H9 (cell line): ENCODE measurements around the gene PPCDC. TPM values are rescaled to one million over a fixed set of nuclear protein-coding genes. Genes with fewer than 3 reads are reported as not detected.

ENCODE experiments used
- DNase-seq: peaks from one replicate; pipeline ENCODE4 v3.0.0-alpha.2; 2017
- H2AFZ ChIP-seq: one replicate; pipeline ENCODE4 v1.6.1; 2013; ENCODE audit warnings: mild to moderate bottlenecking, low read length, control low read depth, moderate library complexity
- H2AK5ac ChIP-seq: 2 replicates; pipeline ENCODE4 v1.6.1; 2013; ENCODE audit warnings: low read length, control low read depth, mixed read lengths; ENCODE audit not compliant: insufficient read length
- H2BK120ac ChIP-seq: one replicate; pipeline ENCODE4 v1.6.1; 2013; ENCODE audit warnings: low read depth, mild to moderate bottlenecking, low read length, control low read depth, inconsistent platforms; ENCODE audit not compliant: poor library complexity, severe bottlenecking
- H2BK12ac ChIP-seq: 2 replicates; pipeline ENCODE4 v1.6.1; 2013; ENCODE audit warnings: low read length, control low read depth, mixed read lengths, low read depth; ENCODE audit not compliant: insufficient read length
- H2BK15ac ChIP-seq: 2 replicates; pipeline ENCODE4 v1.6.1; 2013; ENCODE audit warnings: low read depth, low read length, control low read depth
- H2BK20ac ChIP-seq: one replicate; pipeline ENCODE4 v1.6.1; 2013; ENCODE audit warnings: low read depth, mild to moderate bottlenecking, low read length, control low read depth, inconsistent platforms; ENCODE audit not compliant: poor library complexity, severe bottlenecking
- H2BK5ac ChIP-seq: 2 replicates; pipeline ENCODE4 v1.6.1; 2013; ENCODE audit warnings: low read length, control low read depth, mixed read lengths; ENCODE audit not compliant: insufficient read length
- H3K14ac ChIP-seq: 2 replicates; pipeline ENCODE4 v1.6.1; 2013; ENCODE audit warnings: low read length, control low read depth; ENCODE audit not compliant: insufficient read depth
- H3K18ac ChIP-seq: 2 replicates; pipeline ENCODE4 v1.6.1; 2013; ENCODE audit warnings: low read depth, mild to moderate bottlenecking, mixed read lengths, low read length, control low read depth; ENCODE audit not compliant: insufficient read length
- H3K23ac ChIP-seq: 2 replicates; pipeline ENCODE4 v1.6.1; 2013; ENCODE audit warnings: low read length, control low read depth, mixed read lengths, low read depth; ENCODE audit not compliant: insufficient read length
- H3K23me2 ChIP-seq: 2 replicates; pipeline ENCODE4 v1.6.1; 2013; ENCODE audit warnings: low read depth, mild to moderate bottlenecking, mixed read lengths, low read length, control low read depth; ENCODE audit not compliant: insufficient read length, poor library complexity, severe bottlenecking
- H3K27ac ChIP-seq: 2 replicates; pipeline ENCODE4 v1.5.1; 2013; ENCODE audit warnings: low read length, control low read depth, mixed read lengths, low read depth; ENCODE audit not compliant: insufficient read length
- H3K27me3 ChIP-seq: 2 replicates; pipeline ENCODE4 v1.6.1; 2013; ENCODE audit warnings: low read length, control low read depth, inconsistent platforms; ENCODE audit not compliant: insufficient read depth
- H3K4ac ChIP-seq: 2 replicates; pipeline ENCODE4 v1.6.1; 2013; ENCODE audit warnings: low read depth, mild to moderate bottlenecking, control low read depth, inconsistent platforms, low read length, moderate library complexity
- H3K4me1 ChIP-seq: 2 replicates; pipeline ENCODE4 v1.6.1; 2013; ENCODE audit warnings: low read length, control low read depth, inconsistent platforms; ENCODE audit not compliant: insufficient read depth
- H3K4me2 ChIP-seq: 2 replicates; pipeline ENCODE4 v1.6.1; 2013; ENCODE audit warnings: low read length, control low read depth, mixed read lengths; ENCODE audit not compliant: insufficient read length, insufficient read depth
- H3K56ac ChIP-seq: 2 replicates; pipeline ENCODE4 v1.6.1; 2013; ENCODE audit warnings: low read depth, mild to moderate bottlenecking, mixed read lengths, low read length, control low read depth; ENCODE audit not compliant: insufficient read length
- H3K79me1 ChIP-seq: 2 replicates; pipeline ENCODE4 v1.6.1; 2013; ENCODE audit warnings: low read depth, mild to moderate bottlenecking, moderate library complexity, low read length, control low read depth, inconsistent platforms; ENCODE audit not compliant: insufficient read depth, poor library complexity, severe bottlenecking
- H3K79me2 ChIP-seq: 2 replicates; pipeline ENCODE4 v1.6.1; 2013; ENCODE audit warnings: low read length, control low read depth, inconsistent platforms; ENCODE audit not compliant: insufficient read depth
- H3K9ac ChIP-seq: 2 replicates; pipeline ENCODE4 v1.6.1; 2013; ENCODE audit warnings: low read length, control low read depth, mixed read lengths; ENCODE audit not compliant: insufficient read length; ENCODE audit errors: extremely low read depth
- H3K9me3 ChIP-seq: one replicate; pipeline ENCODE4 v1.6.1; 2013; ENCODE audit warnings: low read depth, low read length, inconsistent platforms; ENCODE audit not compliant: control insufficient read depth
- H3T11ph ChIP-seq: one replicate; pipeline ENCODE4 v1.6.1; 2013; ENCODE audit warnings: mild to moderate bottlenecking, low read length, control low read depth, inconsistent platforms
- H4K20me1 ChIP-seq: one replicate; pipeline ENCODE4 v1.6.1; 2013; ENCODE audit not compliant: control insufficient read depth, insufficient read length, insufficient read depth
- H4K5ac ChIP-seq: 2 replicates; pipeline ENCODE4 v1.6.1; 2013; ENCODE audit warnings: low read depth, mild to moderate bottlenecking, mixed read lengths, low read length, control low read depth; ENCODE audit not compliant: insufficient read length
- H4K8ac ChIP-seq: replicated peaks from 2 replicates; pipeline ENCODE4 v1.6.1; 2013; ENCODE audit warnings: low read length, control low read depth, mixed read lengths, low read depth; ENCODE audit not compliant: insufficient read length
- H4K91ac ChIP-seq: 2 replicates; pipeline ENCODE4 v1.6.1; 2013; ENCODE audit warnings: low read depth, mild to moderate bottlenecking, moderate library complexity, mixed read lengths, low read length, control low read depth; ENCODE audit not compliant: insufficient read length
- H3K27ac Mint-ChIP-seq, 3 experiments: 2 replicates in 2 of 3; 3 replicates in 1 of 3; pipeline ENCODE4 v1.8.0; 2020 to 2021; ENCODE audit warnings: mixed read lengths in 3 of 3, mild to moderate bottlenecking in 1 of 3, moderate library complexity in 1 of 3
- H3K27me3 Mint-ChIP-seq: 2 replicates; pipeline ENCODE4 v1.8.0; 2021; ENCODE audit warnings: low read depth, mild to moderate bottlenecking, moderate library complexity, mixed read lengths
- H3K36me3 Mint-ChIP-seq, 3 experiments: 2 replicates in 2 of 3; 3 replicates in 1 of 3; pipeline ENCODE4 v1.8.0; 2020 to 2021; ENCODE audit warnings: low read depth in 3 of 3, mixed read lengths in 3 of 3; ENCODE audit not compliant: insufficient read depth in 1 of 3
- H3K4me1 Mint-ChIP-seq, 2 experiments: 2 replicates each; pipeline ENCODE4 v1.8.0; 2020; ENCODE audit warnings: mixed read lengths in 2 of 2
- H3K4me3 Mint-ChIP-seq, 2 experiments: 2 replicates in 1 of 2; 3 replicates in 1 of 2; pipeline ENCODE4 v1.8.0; 2020 to 2021; ENCODE audit warnings: mild to moderate bottlenecking in 2 of 2, mixed read lengths in 2 of 2, moderate library complexity in 1 of 2
- H3K9me3 Mint-ChIP-seq, 2 experiments: 2 replicates in 1 of 2; 3 replicates in 1 of 2; pipeline ENCODE4 v1.8.0; 2020; ENCODE audit warnings: mild to moderate bottlenecking in 2 of 2, mixed read lengths in 2 of 2, moderate library complexity in 1 of 2
- CTCF ChIP-seq: fragments of 200-600 bp; sonication (generic); conservative IDR thresholded peaks from 3 replicates; pipeline ENCODE4 v1.8.0; 2021; ENCODE audit warnings: antibody characterized with exemption, mild to moderate bottlenecking
- WGBS: extraction: QIAGEN DNeasy Blood & Tissue Kit; methylation state at CpG from one replicate; pipeline ENCODE4 v1.1.7; 2013; ENCODE audit warnings: missing lambda C conversion rate, low lambda C conversion rate, mixed read lengths; ENCODE audit not compliant: insufficient read length; ENCODE audit errors: extremely low coverage; 5-methylcytosine and 5-hydroxymethylcytosine counted together
- total RNA-seq: library from RNA; stranded (reverse); gene quantifications from 2 replicates; pipeline ENCODE4 v1.2.1, GENCODE V29; 2021

The PPCDC gene
- total RNA-seq, 1 experiment from 2014 or later: 17.6 TPM

- no peak overlapping the region for H3K4me3 Mint-ChIP-seq
Measured at GRCh38 chr15:75051711-75052110, 28.3 kb downstream of the PPCDC start.

More at GRCh38 chr15:75051711-75052110, 28.3 kb downstream of the PPCDC start:
- H3K14ac ChIP-seq: no peak overlapping the region; the same call in 1 of the 2 replicates
- no peak for DNase-seq
- no peak overlapping the region for H2BK20ac ChIP-seq
- H3K9ac ChIP-seq: no peak overlapping the region
- no peak overlapping the region for H3T11ph ChIP-seq
- H3K23ac ChIP-seq: no peak overlapping the region
- no peak overlapping the region for H2BK15ac ChIP-seq
- no peak overlapping the region for H2AFZ ChIP-seq
- H3K18ac ChIP-seq: no peak overlapping the region
- H3K27ac ChIP-seq: no peak overlapping the region
- no peak overlapping the region for H2AK5ac ChIP-seq
- H4K91ac ChIP-seq: no peak overlapping the region
- H3K79me1 ChIP-seq: no peaks in the 10 kb centered on the region
- H4K8ac ChIP-seq: no peak overlapping the region
- no peak overlapping the region for H2BK120ac ChIP-seq
- no peak for TF ChIP-seq CTCF
- no peaks in the 10 kb centered on the region for H3K23me2 ChIP-seq
- no peak overlapping the region for H2BK5ac ChIP-seq
- H3K4me2 ChIP-seq: no peak overlapping the region
- Mint-ChIP-seq H3K27ac (peak overlapping the region in 2 of 3 experiments; percentile 44 to 74; a peak in 1 of 7 replicates), H3K9me3 (no peaks in the 10 kb centered on the region), H3K36me3 (peaks cover 9 to 13% (median 11%) of the 10 kb centered on the region in 3 experiments; a peak in 6 of 7 replicates), H3K27me3 (no peaks in the 10 kb centered on the region; the same call in 1 of the 2 replicates), H3K4me1 (peaks cover under 1 to 9% of the 10 kb centered on the region in 2 experiments)
- no peaks in the 10 kb centered on the region for H3K79me2 ChIP-seq
- no peak overlapping the region for H2BK12ac ChIP-seq
- WGBS: no CpG with 5 or more reads among the region's 4 CpGs
- no peak overlapping the region for H4K5ac ChIP-seq
- no peaks in the 10 kb centered on the region for H4K20me1 ChIP-seq
- no peaks in the 10 kb centered on the region for H3K9me3 ChIP-seq
- H3K4ac ChIP-seq: no peak overlapping the region
- H3K4me1 ChIP-seq: no peaks in the 10 kb centered on the region
- H3K27me3 ChIP-seq: no peaks in the 10 kb centered on the region
- H3K56ac ChIP-seq: no peak overlapping the region
